NB4 (cell line): ENCODE data around the gene SCAP.

Experiments used
- CTCF ChIP-seq: IDR thresholded peaks from one replicate; pipeline ENCODE4 v1.5.1; 2012; ENCODE audit warnings: low read depth, low read length
- MAX ChIP-seq: IDR thresholded peaks from 2 replicates; pipeline ENCODE4 v1.6.1; 2011; ENCODE audit warnings: low read depth, low read length
- POLR2A ChIP-seq: IDR thresholded peaks from 2 replicates; pipeline ENCODE4 v1.6.1; 2011; ENCODE audit warnings: mild to moderate bottlenecking; ENCODE audit not compliant: insufficient read length; ENCODE audit errors: extremely low read depth

DNA sequence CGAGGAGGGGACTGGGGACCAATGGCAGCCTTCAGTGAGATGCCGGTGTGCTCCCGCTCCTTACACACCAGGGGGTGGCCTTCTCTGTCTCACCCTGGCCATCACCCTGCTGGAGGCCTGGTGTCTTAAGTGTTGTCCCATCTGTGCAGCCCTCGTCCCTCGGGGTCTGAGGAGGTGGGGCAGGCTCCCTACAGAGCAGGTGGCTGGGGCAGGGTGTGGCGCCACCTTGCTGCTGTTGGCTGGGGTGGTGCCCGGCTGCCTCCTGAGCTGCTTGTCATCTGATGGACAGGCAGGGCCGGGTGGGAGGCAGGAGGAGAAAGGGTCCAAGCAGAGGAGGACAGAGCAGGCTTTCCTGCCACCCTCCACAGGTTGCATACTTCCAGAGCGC, 69.0 kb downstream of the SCAP start:
- TF ChIP-seq MAX (no peak), CTCF (peak; percentile 25), POLR2A (no peak)
